GOT3 (cell line): Measurements from ENCODE around the gene FLYWCH2.
A peak's percentile ranks its signal among the peaks of the same experiment; 100 is the strongest.
"Not testable (repeated sequence)": the region's sequence is repeated elsewhere in the genome, so short reads cannot be mapped to it uniquely, and the experiment has no call there.

ENCODE experiments used
- DNase-seq: peaks from one replicate; lab custom pipeline; 2025; ENCODE audit warnings: mixed read lengths; lab: John Stamatoyannopoulos, UW

Gene FLYWCH2

DNA sequence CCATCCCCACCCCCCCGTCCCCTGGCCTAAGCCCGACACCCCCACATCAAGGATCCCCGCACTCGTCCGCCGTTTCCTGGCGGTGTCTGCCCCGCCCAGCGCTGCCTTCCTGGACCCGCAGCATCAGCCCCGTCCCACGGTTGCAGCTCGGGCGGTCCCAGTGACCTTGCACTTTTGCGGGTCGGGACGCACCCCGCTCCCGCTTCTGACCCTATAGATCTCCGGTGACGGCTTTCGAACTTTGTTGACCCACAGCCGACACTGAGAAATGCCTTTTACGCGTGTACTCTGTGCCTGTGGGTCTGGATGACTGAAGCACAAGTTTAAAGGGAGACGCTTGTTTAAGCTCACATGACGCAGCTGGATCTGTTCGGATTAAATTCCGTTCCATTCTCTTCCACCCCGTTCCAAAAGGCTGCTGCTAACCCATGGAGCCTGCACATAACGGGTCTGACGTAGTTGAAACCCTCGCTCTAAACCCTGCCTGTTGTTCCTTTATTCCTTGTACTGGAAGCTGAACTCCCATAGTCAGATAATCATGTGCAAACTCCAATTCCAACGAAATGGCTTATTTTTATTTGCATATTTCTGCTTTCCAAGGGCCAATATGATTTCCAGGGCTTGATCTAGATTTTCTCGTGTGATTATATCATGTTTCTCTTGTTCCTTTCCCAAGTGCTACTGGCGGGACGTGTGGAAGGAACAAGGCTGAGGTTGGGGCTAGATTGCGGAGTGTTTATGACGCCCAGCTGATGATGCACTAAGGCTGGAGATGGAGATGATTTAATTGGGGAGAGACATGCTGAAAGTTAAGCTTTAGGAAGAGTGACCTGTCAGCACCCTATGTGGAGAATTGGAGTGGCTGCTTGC, 29.6 kb downstream of the FLYWCH2 start:
- DNase-seq: no peak

DNA sequence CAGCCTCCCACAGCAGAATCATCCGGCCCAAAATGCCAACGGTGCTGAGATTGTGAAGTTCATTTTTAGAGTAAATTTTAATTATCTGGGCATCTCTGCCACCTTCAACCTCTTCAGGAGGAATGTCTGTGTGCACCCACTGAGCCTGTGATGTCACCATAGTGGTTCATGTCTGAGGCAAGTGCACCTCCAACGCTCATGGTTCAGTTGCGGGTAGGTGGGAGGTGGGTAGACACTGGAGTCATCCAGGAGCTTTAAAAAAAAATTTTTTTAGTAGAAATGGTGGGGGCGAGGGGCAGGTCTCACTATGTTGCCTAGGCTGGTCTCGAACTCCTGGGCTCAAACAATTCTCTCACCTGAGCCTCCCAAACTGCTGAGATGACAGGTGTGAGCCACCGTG, 30.6 kb downstream of the FLYWCH2 start:
- no peak for DNase-seq

DNA sequence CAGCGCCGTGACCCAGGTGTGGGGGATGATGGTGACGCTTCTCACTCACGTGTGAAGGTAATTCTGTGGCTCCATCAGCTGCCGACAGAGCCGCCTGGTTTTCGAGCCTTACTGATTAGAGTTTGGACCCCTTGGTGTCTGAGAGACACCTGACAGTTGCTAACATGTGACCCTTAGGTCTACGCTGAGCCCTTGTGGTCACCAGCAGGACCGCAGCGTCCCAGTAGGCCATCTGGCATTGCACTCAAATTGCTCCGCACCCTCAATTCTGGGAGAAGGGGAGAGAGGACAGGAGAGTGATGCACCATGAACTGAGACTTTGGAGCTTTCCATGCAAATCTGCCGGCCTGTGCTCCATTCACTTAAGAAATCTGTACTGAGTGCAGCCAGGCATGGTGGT, 31.2 kb downstream of the FLYWCH2 start:
- DNase-seq: no peak

- DNase-seq: no peak
Observed at GRCh38 chr16:2915196-2915929, 32.3 kb downstream of the FLYWCH2 start.

- DNase-seq: no peak
Observed at GRCh38 chr16:2919511-2920255, 36.7 kb downstream of the FLYWCH2 start.

DNA sequence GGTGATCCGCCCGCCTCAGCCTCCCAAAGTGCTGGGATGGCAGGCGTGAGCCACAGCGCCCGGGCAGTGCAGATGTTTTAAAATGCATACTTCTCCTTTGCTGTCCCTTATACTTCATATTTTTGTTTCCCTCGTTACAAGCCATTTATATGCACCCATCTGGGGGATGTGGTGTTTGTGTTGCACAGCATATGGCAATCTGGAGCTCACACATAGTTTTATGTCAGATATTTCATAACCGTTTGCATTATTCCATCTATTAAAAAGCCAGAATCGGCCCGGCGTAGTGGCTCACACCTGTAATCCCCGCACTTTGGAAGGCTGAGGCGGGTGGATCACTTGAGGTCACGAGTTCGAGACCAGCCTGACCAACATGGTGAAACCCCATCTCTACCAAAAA, 40.5 kb downstream of the FLYWCH2 start:
- DNase-seq: no peak

GRCh38 chr16:2924901-2925755, 42.1 kb downstream of the FLYWCH2 start:
- DNase-seq: no peak

- no peak for DNase-seq
Observed at GRCh38 chr16:2925951-2926649, 43.1 kb downstream of the FLYWCH2 start.

DNA sequence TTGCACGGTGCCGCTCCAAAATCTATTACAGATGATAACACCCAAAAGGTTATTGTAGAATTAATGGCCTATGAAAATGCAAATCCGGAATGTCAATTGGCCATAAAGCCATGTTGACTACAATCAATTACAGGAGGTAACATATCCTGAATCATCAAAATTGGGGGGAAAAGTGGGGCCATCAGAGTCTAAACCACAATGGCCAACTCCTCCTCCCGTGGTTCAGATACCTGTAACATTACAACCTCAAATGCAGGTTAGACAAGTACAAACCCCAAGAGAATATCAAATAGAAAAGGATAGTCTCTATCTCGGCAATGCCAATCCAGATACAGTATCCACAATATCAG, 43.6 kb downstream of the FLYWCH2 start:
- no peak for DNase-seq

- peak; percentile 68 for DNase-seq
Observed at GRCh38 chr16:2927010-2927646, 44.1 kb downstream of the FLYWCH2 start.

DNA sequence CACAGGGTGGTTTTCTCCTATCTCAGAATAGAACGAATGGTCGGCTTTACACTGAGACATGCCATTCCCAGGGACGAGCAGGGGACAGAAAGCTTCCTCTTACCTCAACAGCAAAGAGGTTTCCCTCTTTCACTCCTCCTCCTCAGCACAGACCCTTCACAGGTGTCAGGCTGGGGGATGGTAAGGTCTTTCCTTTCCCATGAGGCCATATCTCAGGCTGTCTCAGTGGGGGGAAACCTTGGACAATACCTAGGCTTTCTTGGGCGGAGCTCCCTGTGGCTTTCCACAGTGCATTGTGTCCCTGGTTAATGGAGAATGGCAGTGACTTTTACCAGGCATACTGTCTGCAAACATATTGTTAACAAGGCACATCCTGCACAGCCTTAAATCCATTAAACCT, 45.1 kb downstream of the FLYWCH2 start:
- not testable (repeated sequence) for DNase-seq

DNA sequence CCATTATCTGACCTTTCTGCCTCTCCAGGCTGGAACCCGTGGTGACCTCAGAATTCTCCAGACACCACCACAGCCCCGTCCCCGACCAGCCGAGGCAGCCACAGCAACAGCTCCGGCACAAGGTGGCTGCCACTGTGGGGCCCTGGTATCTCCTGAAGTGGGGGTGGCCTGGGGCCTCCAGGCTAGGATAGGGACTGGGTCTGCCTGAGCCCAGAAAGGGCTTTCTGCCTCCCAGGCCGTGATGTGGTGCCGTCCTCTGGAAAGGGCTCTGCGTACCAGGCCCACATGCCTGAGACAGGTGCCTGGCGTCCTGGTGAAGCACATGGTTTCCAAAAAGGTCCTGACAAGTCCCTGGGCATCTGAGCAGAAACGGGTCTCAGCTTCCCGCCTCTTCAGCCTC, 45.8 kb downstream of the FLYWCH2 start:
- no peak for DNase-seq

DNA sequence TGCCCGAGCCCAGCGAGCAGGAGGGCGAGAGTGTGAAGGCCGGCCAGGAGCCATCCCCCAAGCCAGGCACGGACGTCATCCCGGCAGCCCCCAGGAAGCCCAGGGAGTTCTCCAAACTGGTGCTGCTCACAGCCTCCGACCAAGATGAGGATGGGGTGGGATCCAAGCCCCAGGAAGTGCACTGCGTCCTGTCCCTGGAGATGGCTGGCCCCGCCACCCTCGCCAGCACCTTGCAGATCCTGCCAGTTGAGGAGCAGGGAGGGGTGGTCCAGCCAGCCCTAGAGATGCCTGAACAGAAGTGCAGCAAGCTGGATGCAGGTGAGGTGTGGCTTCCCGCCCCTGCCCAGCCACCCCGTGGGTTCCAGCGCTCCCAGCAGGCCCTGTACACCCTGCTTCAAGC, 46.7 kb downstream of the FLYWCH2 start:
- DNase-seq: no peak

DNA sequence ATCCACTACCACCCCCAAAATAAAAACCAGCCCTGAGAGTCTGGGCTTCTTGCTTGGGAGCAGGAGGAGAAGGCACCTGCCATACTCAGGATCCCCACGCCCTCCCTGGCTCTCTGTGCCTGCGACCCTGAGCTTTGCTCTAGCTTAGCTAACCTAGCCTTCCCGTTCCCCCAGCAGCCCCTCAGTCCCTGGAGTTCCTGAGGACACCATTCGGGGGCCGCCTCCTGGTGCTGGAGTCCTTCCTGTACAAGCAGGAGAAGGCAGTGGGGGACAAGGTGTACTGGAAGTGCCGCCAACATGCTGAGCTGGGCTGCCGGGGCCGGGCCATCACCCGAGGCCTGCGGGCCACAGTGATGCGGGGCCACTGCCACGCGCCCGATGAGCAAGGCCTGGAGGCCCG, 47.2 kb downstream of the FLYWCH2 start:
- DNase-seq: no peak

DNA sequence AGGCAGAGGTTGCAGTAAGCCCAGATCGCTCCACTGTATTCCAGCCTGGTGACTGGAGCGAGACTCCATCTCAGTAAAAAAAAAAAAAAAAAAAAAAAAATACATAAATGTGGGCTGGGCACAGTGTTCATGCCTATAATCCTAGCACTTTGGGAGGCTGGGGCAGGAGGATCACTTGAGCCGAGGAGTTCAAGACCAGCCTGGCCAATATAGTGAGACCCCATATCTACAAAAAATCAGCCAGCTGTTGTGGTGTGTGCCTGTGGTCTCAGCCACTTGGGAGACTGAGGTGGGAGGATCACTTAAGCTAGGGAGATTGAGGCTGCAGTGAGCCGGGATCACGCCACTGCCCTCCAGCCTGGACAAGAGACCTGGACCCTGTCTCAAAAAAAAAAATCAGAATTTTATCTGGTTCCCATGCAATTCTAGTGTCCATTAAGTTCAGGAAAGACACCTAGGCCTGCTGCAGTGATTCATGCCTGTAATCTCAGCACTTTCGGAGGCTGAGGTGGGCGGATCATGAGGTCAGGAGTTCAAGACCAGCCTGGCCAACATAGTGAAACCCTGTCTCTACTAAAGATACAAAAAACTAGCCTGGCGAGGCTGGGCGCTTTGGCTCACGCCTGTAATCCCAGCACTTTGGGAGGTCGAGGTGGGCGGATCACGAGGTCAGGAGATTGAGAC, 48.4 kb downstream of the FLYWCH2 start:
- DNase-seq: not testable (repeated sequence)

GRCh38 chr16:2933136-2933535, 50.1 kb downstream of the FLYWCH2 start:
- DNase-seq: no peak

GRCh38 chr16:2933701-2934100, 50.7 kb downstream of the FLYWCH2 start:
- DNase-seq: no peak

DNA sequence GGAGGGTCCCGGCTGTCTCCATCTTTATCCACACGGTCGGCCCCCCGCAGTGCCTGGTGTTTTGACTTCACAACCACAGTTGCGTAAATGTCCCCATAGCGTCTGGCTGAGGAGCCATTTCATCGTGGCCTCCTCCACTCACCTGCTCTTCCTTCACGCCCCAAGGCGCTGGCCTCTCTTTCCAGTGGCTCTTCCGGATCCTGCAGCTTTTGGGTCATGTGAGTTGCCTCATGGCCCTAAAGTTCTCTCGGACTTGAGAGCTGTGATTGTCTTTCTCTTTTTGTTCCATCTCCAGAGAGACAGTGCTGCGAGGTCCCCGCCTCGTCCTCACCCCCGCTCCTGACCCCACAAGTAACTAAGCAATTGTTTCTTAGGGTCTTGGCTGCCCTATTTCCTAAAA, 51.4 kb downstream of the FLYWCH2 start:
- no peak for DNase-seq

GRCh38 chr16:2936436-2937011, 53.5 kb downstream of the FLYWCH2 start:
- no peak for DNase-seq

DNA sequence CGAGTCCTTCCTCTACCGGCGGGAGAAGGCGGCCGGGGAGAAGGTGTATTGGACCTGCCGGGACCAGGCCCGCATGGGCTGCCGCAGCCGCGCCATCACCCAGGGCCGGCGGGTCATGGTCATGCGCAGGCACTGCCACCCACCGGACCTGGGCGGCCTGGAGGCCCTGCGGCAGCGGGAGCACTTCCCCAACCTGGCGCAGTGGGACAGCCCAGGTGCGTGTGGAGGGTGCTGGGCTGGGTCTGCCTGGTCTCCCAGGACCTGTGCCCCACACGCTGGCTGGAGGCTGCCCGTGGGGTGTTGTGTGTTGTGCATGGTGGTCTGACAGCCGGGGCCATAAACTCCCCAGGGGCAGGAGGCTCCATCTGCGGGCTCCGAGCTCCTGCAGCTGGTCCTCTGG, 54.2 kb downstream of the FLYWCH2 start:
- DNase-seq: no peak
